Caco-2 (cell line): ENCODE results near the gene MRFAP1. TPM values are rescaled to one million over a fixed set of nuclear protein-coding genes. Genes with fewer than 3 reads are reported as not detected.

Source experiments
- BruUV-seq: library from RNA; stranded (reverse); fragments of 400-500 nt; replicated peaks from 2 replicates; lab custom pipeline; 2021; lab: Mats Ljungman, UMichigan
- CTCF ChIA-PET: fragments of 300-600 bp; sonication (Branson Sonifier 250); formaldehyde crosslinking; loops from one replicate; lab custom pipeline; 2022; ENCODE audit warnings: antibody characterized with exemption; lab: Charles Lee
- POLR2A ChIA-PET: fragments of 300-600 bp; sonication (Branson Sonifier 250); formaldehyde crosslinking; loops from one replicate; lab custom pipeline; 2022; ENCODE audit warnings: antibody characterized with exemption; lab: Charles Lee
- DNase-seq, 2 experiments: peaks; one replicate each; pipeline versions ENCODE4 v3.0.0 to v3.0.0-alpha.2; 2020 to 2022
- H3K27me3 ChIP-seq: replicated peaks from 2 replicates; pipeline ENCODE4 v1.6.0; 2011; ENCODE audit warnings: low read length; ENCODE audit not compliant: control insufficient read depth, insufficient read depth
- H3K36me3 ChIP-seq: 2 replicates; pipeline ENCODE4 v1.5.1; 2011; ENCODE audit warnings: low read length; ENCODE audit not compliant: control insufficient read depth, insufficient read depth
- H3K4me1 ChIP-seq: fragments of 250-450 bp; sonication (Bioruptor Pico); 2 replicates; pipeline ENCODE4 v1.5.1; 2020; ENCODE audit warnings: mild to moderate bottlenecking
- H3K4me3 ChIP-seq: 2 replicates; pipeline ENCODE4 v1.5.1; 2011; ENCODE audit warnings: low read depth, mild to moderate bottlenecking, control low read depth, low read length
- H3K9me3 ChIP-seq: fragments of 250-450 bp; sonication (Bioruptor Pico); 2 replicates; pipeline ENCODE4 v1.5.1; 2020; ENCODE audit warnings: mild to moderate bottlenecking, moderate library complexity
- H3K27ac Mint-ChIP-seq: one replicate; pipeline ENCODE4 v1.8.0; 2022; ENCODE audit warnings: mixed read lengths; ENCODE audit not compliant: unreplicated experiment
- H3K27me3 Mint-ChIP-seq: one replicate; pipeline ENCODE4 v1.8.0; 2022; ENCODE audit warnings: mixed read lengths; ENCODE audit not compliant: insufficient read depth, unreplicated experiment
- H3K36me3 Mint-ChIP-seq: one replicate; pipeline ENCODE4 v1.8.0; 2022; ENCODE audit warnings: mild to moderate bottlenecking, mixed read lengths; ENCODE audit not compliant: insufficient read depth, unreplicated experiment
- H3K4me1 Mint-ChIP-seq: one replicate; pipeline ENCODE4 v1.8.0; 2022; ENCODE audit warnings: low read depth, mixed read lengths; ENCODE audit not compliant: unreplicated experiment
- H3K4me3 Mint-ChIP-seq: one replicate; pipeline ENCODE4 v1.8.0; 2022; ENCODE audit warnings: mild to moderate bottlenecking, moderate library complexity, mixed read lengths; ENCODE audit not compliant: unreplicated experiment
- H3K9me3 Mint-ChIP-seq: one replicate; pipeline ENCODE4 v1.8.0; 2022; ENCODE audit warnings: mixed read lengths; ENCODE audit not compliant: unreplicated experiment
- intact Hi-C: fragments of 100-400 bp; cut with micrococcal nuclease; formaldehyde crosslinking; loops from one replicate; pipeline ENCODE4 v1.10.0; 2022; ENCODE audit not compliant: unreplicated experiment
- total RNA-seq: library from RNA; stranded (reverse); gene quantifications from 2 replicates; pipeline ENCODE4 v1.2.3, GENCODE V29; 2022
- TF ChIP-seq, protein P1 (sequence below), 2 experiments: fragments of 200-600 bp in 1 of 2; IDR thresholded peaks; 1 replicate in 1 of 2; 2 replicates in 1 of 2; pipeline versions ENCODE4 v1.5.1 to v1.8.0; 2011 to 2022; ENCODE audit warnings: antibody characterized with exemption in 1 of 2, control low read depth in 1 of 2, inconsistent platforms in 1 of 2, low read depth in 1 of 2, low read length in 1 of 2, mild to moderate bottlenecking in 1 of 2, moderate library complexity in 1 of 2; ENCODE audit not compliant: insufficient read depth in 1 of 2, severe bottlenecking in 1 of 2, unreplicated experiment in 1 of 2

Gene MRFAP1
- total RNA-seq, 1 experiment from 2014 or later = 254 TPM

DNA sequence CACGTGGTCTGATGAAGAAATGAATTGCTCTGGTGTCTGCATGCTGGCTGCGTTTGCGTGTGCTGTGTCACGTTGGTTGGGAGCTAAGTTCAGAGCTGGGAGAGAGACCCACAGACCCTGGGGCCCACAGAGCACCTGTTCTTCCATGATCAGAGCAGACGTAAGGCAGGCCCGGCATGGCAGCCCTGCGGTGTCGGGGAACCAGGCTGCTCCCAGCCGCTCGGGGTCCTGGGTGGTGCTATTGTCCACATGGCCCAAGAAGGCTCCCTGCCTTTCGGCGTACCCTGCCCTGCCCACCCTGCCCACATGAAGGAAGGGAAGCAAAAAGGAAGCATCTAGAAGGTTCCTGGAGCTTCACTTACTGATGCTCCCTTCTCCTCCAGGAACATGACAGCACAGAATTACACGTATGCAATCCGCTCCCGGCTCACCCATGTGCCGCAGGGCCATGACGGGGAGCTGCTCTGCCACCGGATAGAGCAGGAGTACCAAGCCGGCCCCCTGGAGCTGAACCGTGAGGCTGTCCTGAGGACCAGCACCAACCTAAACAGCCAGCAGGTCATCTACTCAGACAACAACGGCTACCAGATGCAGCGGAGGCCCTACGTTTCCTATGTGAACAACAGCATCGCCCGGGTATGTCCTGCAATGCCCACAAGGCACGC lies 30.9 kb upstream of the MRFAP1 start:
- H3K9me3 Mint-ChIP-seq = peaks cover 2% of the 10 kb centered on the region
- Histone ChIP-seq H3K9me3 (peaks cover 4% of the 10 kb centered on the region; the same call in 1 of the 2 replicates), H3K36me3 (no peaks in the 10 kb centered on the region), H3K27me3 (no peaks in the 10 kb centered on the region), H3K4me1 (no peaks in the 10 kb centered on the region), H3K4me3 (no peak overlapping the region)
- no peak overlapping the region for H3K4me3 Mint-ChIP-seq
- ChIA-PET CTCF (interaction anchor here (0.5 to 0.7 kb wide), 2 partner anchors 92 to 277 kb away, joined by 3 read pairs; no protein-coding TSS in a partner anchor), POLR2A (no interaction called here)
- TF ChIP-seq, protein P1, sequence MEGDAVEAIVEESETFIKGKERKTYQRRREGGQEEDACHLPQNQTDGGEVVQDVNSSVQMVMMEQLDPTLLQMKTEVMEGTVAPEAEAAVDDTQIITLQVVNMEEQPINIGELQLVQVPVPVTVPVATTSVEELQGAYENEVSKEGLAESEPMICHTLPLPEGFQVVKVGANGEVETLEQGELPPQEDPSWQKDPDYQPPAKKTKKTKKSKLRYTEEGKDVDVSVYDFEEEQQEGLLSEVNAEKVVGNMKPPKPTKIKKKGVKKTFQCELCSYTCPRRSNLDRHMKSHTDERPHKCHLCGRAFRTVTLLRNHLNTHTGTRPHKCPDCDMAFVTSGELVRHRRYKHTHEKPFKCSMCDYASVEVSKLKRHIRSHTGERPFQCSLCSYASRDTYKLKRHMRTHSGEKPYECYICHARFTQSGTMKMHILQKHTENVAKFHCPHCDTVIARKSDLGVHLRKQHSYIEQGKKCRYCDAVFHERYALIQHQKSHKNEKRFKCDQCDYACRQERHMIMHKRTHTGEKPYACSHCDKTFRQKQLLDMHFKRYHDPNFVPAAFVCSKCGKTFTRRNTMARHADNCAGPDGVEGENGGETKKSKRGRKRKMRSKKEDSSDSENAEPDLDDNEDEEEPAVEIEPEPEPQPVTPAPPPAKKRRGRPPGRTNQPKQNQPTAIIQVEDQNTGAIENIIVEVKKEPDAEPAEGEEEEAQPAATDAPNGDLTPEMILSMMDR (IDR thresholded peaks at IDR 0.05; ENCODE audit: insufficient read depth in 1 of 2, low read depth in 1 of 2, low read length in 1 of 2, severe bottlenecking in 1 of 2, unreplicated experiment in 1 of 2) = no peak
- intact Hi-C loops = no loop called here
- no peak overlapping the region for H3K27ac Mint-ChIP-seq
- no peaks in the 10 kb centered on the region for H3K4me1 Mint-ChIP-seq
- no peaks in the 10 kb centered on the region for H3K27me3 Mint-ChIP-seq
- BruUV-seq = no TSS peak
- H3K36me3 Mint-ChIP-seq = no peaks in the 10 kb centered on the region
- DNase-seq = no peak

DNA sequence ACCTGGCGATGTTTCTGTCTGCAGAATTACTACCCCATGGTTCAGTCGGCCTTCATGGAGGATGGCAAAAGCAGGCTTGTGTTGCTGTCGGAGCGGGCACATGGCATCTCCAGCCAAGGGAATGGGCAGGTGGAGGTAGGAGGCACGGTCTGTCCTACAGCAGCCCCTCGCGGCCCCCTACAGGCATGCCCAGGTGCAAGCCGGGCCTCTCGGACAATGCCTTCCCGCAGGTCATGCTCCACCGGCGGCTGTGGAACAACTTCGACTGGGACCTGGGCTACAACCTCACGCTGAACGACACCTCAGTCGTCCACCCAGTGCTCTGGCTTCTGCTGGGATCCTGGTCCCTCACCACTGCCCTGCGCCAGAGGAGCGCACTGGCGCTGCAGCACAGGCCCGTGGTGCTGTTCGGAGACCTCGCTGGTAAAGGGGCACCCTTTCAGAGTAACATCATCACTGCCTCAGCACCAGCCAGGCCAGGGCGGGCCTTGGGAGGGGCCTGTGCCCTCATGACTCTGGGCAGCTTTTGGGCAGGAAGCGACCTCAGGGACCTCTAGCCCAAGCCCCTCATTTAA lies 29.5 kb upstream of the MRFAP1 start:
- no peaks in the 10 kb centered on the region for H3K27me3 Mint-ChIP-seq
- Histone ChIP-seq H3K9me3 (no peaks in the 10 kb centered on the region), H3K36me3 (no peaks in the 10 kb centered on the region), H3K4me3 (no peak overlapping the region), H3K4me1 (no peaks in the 10 kb centered on the region), H3K27me3 (no peaks in the 10 kb centered on the region)
- TF ChIP-seq, protein P1 (IDR thresholded peaks at IDR 0.05; ENCODE audit: insufficient read depth in 1 of 2, low read depth in 1 of 2, low read length in 1 of 2, severe bottlenecking in 1 of 2, unreplicated experiment in 1 of 2) = no peak
- CTCF ChIA-PET = no interaction called here
- no peaks in the 10 kb centered on the region for H3K36me3 Mint-ChIP-seq
- no peak overlapping the region for H3K27ac Mint-ChIP-seq
- no peaks in the 10 kb centered on the region for H3K4me1 Mint-ChIP-seq
- no peak for DNase-seq
- H3K9me3 Mint-ChIP-seq = no peaks in the 10 kb centered on the region
- no peak overlapping the region for H3K4me3 Mint-ChIP-seq
- no TSS peak for BruUV-seq
- intact Hi-C loops = no loop called here
- POLR2A ChIA-PET = no interaction called here

DNA sequence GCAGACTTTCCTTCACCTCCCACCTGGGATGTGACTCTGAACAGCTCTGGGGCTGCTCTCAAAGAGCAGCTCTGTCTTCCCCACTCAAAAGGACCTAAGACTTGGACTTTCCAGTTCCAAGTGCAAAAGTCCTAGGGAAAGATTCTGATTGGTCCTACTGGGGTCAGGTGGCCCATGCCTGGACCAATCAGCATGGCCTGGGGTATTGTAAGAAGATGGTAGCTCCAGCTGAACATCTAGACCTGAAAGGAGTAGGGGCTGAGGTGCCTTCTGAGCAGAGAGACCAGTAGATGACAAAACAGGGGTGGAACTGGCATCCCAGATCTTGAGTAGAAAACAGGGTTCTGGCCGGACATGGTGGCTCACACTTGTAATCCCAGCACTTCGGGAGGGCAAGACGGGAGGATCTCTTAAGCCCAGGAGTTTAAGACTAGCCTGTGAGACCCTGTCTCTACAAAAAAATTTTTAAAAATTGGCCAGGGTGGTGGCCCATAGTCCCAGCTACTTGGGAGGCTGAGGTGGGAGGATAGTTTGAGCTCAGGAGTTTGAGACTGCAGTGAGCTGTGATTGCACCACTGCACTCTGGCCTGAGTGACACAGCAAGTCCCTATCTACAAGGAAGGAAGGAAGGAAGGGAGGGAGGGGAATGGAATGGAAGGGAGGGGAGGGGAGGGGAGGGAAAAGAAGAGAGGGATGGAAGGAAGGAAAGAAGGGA lies 27.4 kb upstream of the MRFAP1 start:
- CTCF ChIA-PET = no interaction called here
- no peaks in the 10 kb centered on the region for H3K27me3 ChIP-seq

More for the DNA sequence above, 27.4 kb upstream of the MRFAP1 start:
- H3K4me3 ChIP-seq = no peak overlapping the region
- Mint-ChIP-seq H3K4me1 (no peaks in the 10 kb centered on the region), H3K9me3 (no peaks in the 10 kb centered on the region), H3K4me3 (no peak overlapping the region), H3K36me3 (no peaks in the 10 kb centered on the region), H3K27ac (no peak overlapping the region), H3K27me3 (no peaks in the 10 kb centered on the region)
- intact Hi-C loops = no loop called here
- POLR2A ChIA-PET = no interaction called here
- TF ChIP-seq, protein P1 (IDR thresholded peaks at IDR 0.05; ENCODE audit: insufficient read depth in 1 of 2, low read depth in 1 of 2, low read length in 1 of 2, severe bottlenecking in 1 of 2, unreplicated experiment in 1 of 2) = no peak
- DNase-seq = no peak
- no peaks in the 10 kb centered on the region for H3K9me3 ChIP-seq
- no peaks in the 10 kb centered on the region for H3K4me1 ChIP-seq
- no TSS peak for BruUV-seq
- H3K36me3 ChIP-seq = no peaks in the 10 kb centered on the region
